NCI-H226 (cell line): ENCODE data around the gene LPP.

Experiments used
- DNase-seq: peaks from one replicate; pipeline ENCODE4 v3.0.0-alpha.2; 2015

Gene LPP

DNA sequence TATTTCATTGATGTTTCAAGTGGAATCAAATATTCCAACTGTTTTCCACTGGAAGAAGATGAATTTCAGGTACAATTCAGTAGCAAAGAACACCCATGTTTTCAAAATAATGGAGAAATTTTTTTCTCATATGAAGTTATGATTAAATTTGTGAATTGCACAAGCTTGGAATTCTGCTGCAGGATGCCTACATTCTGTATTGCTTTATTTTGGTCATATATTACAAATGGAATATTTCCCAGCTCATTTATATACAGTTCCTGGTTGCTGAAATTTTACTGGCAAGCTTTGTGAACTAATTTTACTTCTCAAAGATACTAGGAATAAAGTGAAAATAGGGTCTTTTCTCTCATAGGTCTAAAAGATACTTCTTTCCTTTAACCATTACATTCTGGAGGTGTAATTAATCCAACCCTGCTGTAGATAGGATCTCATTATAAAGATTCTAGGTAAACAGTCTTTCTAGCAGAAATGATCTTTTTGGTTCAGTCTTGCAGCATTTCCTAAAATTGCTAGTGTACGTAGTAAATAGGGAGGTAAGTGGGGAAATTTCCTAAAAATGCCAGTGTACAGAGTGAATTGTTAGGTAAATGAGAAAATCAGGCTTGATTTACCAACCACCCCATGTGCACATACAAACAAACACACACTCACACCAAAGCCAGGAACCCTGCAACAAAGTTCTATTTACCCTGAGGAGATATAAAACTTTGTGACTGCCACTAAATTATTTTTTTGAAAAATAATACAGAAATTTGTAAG lies 624.3 kb downstream of the LPP start:
- DNase-seq = no peak

DNA sequence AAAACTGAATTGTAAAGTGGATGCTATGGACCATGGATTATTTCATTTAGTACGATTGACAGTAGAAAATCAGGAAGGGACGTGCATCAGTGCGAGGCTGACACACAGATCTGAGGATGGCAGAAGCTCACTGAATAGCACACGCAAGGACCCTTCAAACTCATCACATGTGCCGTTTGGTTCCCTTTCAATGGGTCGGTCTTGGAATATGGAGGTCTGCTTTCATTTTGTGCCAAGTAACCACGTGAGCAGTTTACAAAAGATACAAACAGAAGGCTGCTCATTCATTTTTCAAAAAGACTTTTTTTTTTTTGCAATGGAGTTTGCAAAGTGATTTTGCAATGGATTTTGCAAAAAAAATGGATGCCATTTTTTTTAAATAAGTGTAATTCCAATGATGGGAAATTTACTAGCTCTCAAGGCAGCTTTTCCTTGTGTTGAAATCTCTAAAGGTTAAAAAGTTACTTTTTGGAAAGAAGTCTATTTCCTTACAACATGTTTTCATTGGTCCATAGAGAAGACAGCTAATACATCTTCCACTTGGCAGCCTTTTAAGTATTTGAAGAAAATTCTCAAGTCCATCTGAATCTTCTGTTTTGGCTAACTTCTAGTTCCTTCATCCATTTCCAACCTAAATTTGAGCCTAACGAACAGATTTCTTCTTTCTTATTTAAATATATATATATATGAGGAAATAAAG lies 625.5 kb downstream of the LPP start:
- DNase-seq = no peak

DNA sequence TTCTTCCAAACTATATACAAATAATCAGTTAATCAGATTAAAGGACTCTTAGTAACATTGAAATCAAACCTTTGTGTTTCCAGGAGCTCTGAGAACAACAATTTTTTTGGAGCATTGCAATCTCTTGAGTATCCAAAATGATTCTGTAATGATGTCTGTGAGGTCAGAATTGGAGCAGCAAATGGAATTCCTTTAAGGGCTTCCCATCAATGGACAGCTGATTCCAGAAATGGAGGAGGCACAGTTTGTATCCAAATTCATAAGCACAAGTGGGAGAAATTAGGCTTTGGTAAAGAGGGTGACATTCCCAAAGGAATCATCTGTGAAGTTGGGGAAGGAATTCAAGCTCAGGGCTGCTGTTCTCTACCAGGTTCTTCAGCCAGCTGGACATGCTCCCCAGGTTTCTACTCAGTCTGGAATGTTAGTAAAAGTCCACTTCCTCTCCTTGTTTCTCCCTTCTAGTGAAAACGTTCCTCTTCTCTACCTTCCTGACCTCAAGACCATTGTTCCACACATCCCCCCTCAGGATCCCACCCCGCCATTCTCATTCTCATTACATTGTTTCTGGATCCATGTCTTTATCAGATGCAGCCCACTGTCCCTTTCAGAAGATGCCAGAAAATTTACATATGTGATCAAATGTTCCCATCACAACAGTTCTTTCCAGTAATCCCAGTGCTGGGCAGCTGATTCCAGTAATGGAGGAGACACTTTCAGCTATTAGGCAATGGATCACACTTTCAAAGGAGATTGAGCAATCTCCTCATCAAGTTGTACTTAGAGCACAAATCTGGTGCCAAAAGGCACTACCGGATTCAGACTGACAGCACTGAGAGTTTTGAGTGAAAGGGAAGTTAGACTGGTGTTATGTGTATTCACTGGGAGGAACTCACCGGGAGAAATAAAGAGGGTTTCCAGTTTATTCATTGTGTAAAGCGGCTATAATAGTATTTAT lies 626.5 kb downstream of the LPP start:
- peak; percentile 54 for DNase-seq

DNA sequence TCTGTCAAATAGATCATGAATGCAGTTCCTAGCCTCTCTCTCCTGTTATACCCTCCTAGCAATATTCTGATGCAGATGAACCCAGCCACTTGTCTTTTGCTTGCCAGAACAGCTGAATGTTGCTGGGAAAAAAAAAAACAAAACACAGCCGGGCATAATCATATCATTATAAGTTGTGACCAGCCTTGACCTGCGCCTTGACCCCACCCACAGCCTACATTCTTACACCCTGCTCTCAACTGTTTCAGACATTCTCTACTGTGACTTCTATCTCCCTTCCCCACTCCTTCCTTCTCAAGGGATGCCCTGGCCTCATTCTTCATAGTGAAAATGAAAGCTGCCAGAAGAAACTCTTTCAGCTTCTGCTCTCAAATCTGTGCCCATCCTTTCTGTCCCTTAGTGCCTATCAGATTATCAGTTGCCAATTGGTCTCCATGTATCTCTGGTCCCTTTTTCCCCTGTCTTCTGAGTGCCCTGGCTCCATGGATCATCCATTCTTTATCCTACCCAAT lies 628.7 kb downstream of the LPP start:
- DNase-seq = no peak

DNA sequence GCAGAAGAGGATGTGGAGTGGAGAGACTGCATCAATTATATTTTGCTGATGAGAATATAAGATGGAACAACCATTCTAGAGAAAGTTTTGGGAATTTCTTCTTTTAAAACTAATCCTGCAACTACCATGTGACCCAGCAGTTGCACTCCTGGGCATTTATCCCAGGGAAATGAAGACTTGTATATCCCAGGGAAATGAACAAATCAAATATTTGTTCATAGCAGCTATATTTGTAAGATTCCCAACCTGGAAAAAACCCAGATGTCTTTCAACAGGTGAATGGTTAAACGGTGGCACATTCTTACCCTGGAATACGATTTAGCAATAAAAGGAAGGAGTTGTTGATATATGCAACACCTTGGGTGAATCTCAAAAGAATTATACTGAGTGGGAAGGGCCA lies 632.5 kb downstream of the LPP start:
- DNase-seq = no peak

DNA sequence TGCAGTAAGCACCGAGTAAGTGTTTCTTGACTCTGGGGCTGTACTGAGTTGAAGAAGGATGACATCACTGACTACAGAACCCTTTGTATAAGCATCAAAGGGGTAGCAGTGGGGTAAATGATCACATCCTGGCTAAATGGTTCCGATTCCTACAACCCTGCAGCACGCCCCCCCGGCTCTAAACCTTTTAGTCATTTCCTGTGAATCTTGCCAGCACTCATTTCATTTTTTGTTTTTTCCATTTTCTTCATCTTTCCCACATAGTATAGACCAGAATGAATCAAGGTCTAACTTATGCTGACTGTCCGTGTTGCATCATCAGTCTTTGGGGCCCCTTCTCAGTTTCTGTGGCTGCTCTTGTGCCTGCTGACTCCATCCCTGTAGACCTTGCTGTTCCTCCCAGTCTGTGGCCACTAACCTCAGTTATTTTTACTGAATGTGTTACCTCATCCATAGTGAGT lies 634.7 kb downstream of the LPP start:
- peak; percentile 84 for DNase-seq

DNA sequence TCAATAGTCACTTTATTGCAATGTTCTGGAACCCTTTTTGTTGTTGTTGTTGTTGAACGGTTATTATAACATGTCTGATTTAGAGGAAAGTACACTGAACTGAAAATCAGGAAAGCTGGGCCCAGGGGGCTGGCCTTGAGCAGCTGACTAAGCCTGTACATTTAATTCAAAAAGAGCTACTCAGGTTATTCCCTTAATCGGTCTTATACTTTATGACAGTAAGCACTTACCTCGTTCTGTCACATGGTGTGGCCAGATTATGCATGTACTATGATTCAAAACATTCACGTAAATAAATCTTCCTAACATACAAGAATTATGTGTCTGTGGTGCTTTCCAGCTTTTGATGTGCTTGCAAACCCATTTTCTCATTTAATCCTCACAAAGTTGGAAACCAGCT lies 635.3 kb downstream of the LPP start:
- no peak for DNase-seq

DNA sequence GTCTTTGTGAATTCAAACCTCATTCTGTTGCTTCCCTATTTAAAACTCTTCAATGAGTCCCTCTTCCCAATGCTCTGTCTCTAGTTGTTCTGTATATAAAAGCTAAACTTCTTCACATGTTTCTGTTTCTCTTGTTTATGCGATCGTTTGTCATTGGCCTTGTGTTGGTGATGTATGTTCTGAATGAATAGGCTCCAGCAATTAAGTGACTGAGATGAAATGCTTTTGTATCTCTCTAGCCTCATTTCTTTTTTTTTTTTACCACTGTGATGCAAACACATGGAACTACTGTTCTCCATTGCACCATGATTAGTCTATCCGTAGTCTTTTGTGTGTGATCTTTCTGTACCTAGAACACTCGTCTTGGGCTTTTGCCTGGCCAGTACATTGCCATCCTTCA lies 637.4 kb downstream of the LPP start:
- no peak for DNase-seq

DNA sequence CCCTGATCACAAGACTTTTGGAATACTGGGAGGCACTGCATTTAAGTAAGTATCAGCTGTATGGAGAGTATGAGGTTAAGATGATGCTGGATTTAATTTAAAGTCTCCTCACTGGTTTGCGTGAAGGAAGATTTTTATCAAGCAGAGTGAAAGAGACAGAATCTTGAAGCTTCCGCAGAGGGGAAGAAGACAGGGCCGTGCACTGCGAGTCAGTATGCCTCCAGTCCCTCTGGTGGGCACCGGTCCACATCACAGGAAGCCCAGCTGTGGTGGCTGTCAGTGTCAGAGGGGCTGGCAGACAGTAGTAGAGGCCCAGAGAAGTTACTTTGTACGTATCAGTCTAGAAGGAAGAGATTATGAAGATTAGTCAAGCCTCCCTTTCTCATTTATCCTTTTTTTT lies 638.8 kb downstream of the LPP start:
- no peak for DNase-seq

DNA sequence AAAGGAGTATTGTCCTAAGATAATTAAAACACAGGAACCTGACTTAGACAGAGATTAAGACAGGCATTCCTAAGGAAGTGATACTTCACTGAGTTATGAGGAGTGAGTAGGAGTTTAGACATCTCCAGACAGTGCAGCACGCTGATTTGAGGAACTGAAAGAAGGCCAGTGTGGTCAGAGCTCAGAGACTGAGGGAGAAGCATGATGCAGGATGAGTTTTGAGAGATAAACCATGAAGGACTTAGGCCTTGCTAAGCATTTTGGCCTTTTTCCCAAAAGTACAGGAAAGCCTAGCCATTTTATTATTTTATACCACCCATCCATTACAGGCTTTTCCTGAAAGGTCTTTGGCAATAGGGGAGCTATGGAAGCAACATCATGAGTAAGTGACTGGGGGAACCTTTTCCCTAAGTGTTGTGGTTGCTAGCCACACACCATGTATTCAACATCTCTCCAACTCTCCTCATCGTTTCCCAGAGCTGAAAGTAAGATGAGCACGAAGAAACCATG lies 642.2 kb downstream of the LPP start:
- peak; percentile 99 for DNase-seq

DNA sequence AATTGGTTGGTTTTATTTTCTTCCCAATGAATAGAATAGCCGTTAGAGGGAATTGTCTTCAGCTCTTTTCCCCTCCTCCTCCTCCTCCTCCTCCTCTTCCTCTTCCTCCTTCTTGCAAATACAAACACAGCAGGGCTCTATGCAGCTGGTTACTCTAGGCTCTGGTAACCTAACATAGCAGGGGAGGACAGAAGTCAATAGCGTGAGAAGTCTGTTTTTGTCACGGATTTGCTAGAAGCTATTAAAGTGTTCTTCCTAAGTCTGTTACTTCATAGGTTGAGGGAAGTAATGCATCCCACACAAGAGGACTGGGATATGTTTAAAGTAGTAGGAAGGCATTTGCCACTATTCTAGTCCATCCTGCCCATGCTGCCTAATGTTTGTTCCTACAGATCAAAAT lies 643.1 kb downstream of the LPP start:
- no peak for DNase-seq

DNA sequence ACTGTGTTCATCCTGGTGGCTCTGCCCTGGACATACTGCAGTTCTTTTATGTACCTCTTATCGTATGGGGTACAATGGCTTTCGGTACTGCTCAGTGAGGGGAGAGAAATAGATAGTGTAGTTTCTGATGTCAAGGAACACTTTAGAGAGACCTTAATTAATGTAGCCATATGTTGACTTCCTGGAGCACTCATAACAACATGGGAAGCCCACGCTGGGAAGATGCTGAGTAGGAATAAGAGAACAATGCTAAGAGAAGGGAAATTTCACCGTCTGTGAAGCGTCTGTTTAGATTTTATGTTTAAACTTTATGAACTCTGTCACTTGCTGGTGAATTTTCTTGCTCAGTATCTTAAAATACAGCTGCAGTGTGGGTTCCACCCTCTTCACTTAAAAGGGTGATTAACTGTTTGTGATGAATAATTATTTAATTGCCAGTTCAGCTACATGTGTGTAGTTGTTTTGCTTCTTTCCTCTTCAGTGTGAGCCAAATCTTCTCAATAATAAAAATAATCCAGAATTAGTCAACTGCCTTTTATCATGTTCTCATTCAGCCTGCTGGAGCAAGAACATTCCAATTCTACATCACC lies 644.7 kb downstream of the LPP start:
- no peak for DNase-seq

DNA sequence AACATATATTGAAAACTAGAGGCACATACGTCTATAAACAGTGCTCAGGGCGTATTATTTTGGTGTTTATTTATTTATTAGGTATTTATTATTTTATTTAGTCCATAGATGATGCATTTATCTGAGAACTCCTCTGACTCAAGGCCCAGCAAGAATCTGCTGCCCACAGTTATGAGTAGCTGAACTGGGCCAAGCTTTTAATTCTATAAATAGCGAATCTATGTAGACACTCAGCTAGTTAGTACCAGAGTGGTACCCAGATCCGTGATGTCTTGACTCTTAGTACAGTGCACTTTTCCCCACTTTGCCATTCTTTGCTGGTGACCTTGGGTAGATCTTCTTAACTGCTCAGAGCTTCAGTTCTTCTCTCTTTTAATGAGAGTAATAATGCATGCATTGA lies 647.4 kb downstream of the LPP start:
- no peak for DNase-seq

DNA sequence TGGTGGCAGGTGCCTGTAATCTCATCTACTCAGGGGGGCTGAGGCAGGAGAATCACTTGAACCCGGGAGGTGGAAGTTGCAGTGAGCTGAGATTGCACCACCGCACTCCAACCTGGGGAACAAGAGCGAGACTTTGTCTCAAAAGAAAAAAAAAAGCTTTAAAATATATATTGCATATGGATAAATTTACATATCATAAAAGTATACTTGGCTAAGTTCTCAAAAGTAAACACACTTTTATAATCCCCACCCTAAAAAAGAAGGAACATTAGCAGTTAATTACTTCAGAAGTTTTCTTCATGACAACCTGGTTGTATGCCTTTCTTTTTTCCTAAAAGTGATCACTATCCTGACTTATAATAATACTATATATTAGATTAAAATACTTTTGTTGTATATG lies 648.7 kb downstream of the LPP start:
- DNase-seq = no peak

DNA sequence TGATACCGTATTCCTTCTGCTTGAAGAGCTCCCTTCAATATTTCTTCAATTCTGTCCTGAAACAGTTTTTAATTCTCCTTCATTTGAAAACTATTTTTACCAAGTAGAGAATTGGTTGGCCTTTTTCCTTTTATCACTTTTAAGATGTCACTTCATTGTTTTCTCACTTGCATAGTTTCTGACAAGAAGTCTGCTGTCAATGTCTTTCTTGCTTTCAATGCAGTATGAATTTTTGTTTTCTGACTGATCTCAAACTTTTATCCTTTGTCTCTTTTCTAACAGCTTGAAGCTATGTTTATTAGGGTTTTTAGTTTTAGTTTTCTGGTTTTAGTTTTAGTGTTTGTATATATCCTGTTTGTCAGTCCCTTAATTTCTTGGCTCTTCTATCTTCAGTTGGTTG lies 653.0 kb downstream of the LPP start:
- peak; percentile 28 for DNase-seq

DNA sequence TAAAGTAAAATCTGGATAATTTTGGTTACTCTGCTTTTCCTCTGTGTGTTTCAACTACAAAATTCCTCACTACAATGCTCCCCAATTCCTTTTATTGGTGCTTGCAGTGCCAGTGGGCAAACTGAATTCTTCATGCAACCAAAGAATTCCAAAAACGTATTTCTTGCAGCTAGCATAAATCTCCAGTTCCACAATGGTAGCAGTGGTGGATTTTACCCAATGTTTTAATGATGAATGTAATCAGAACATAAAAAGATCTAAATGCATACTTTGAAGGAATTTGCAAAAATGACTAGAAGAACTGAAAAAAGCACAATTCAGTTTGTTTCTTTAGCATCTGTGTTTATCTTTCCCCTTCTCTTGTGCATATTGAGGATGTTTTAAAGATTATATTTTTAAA lies 658.2 kb downstream of the LPP start:
- DNase-seq = no peak

DNA sequence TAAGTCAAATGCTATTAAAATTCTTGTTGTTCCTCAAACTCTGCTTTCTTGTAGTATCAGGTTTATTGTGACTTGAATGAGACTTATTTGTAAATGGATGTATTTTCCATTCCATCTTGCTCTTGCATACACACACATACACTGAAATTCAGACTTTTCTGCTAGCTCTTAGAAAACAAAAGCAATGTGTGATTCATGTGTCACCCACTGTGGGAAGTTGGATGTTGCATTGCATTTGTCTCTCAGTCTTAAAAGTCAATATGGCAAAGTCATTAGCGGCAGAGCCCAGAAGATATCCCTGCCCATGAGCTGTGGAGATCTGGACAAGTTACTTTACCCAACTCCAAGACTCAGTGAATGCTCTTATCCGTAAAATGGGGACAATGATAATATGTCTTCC lies 660.6 kb downstream of the LPP start:
- DNase-seq = no peak

DNA sequence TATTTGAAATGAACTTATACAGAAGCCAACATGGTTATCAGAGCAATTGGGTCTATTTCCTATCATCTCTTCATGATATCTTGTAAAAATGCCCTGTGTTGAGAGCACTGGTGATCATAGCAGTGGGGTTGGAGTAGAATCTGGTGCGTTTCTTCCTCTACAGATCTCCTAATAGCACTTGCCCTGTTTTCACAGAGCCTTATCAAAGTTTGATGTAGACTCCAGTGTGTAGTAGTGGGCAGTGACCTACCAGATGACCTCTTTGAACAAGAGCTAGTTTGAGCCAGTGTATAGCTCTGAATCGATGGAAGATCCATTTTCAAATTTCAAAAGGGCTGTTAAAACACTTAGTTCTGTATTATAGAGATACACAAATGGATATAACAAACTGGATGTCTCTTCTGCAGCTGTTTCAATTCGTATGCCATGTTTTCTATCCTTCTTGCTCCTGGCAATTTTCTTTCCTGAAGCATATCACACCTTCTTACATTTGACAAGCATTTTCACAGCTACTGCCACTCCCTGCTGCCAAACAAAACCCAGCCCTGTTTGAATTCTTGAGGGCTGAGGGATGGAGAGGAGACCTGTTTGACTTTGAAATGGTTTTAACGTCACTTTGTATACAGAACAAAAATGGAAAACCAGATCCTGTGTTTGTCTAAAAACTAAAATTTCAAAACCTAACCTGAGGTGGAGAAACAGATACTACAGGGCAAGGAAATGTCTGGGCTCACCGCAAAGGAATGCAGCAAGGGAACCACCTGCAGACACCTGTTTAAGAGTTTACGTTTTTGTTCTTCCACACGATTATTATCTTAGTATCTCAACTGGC lies 663.4 kb downstream of the LPP start:
- no peak for DNase-seq

DNA sequence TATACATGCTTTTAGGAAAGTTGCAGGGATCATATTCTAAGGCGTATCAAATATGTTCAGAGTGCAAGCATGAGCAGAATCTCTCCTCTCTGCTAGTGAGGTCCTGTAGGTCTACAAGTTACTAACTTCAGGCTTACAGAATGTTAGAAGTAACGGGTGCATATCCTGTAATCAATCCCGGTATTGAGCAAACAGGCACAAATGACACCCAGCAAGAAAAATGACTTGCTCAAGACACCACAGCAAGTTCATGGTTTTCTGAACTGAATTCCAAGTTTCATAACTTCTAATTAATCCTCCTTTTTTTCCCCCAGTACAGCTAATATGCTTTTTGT lies 663.9 kb downstream of the LPP start:
- DNase-seq = no peak

DNA sequence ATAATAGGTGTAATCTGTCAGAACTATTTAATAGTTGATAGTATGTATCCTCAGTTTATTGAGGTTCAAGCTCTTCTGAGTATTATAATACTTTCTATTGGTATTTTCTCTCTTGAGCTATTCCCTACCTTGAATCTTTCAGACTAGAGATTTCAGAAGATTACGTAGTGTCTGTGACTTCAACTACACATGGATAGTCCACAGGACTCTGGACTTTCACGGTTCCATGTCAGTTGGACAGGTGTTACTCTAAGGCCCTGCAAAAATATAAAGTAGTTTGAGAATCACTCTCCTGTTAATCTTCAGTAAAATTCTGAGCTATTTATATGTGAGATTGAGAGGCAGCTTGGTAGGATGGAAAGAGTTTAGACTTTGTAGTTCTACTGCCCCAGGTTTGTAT lies 664.3 kb downstream of the LPP start:
- no peak for DNase-seq

DNA sequence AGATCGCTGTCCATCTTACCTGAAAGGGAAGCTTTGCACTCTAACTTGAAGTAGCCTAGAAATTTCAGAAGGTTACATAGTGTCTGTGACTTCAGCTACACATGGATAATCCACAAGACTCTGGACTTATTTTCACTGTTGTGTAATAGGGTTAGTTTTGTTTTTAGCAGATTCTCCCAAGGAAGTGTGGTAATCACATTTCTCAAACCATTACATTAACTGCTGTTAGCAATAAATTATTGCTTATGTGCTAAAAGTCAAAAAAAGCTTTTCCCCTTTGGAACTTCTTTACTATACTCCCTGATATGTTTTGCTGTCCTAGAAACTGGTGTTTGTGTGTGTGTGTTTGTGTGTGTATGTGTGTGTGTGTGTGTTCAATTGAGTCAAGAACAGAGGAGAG lies 666.0 kb downstream of the LPP start:
- DNase-seq = no peak

DNA sequence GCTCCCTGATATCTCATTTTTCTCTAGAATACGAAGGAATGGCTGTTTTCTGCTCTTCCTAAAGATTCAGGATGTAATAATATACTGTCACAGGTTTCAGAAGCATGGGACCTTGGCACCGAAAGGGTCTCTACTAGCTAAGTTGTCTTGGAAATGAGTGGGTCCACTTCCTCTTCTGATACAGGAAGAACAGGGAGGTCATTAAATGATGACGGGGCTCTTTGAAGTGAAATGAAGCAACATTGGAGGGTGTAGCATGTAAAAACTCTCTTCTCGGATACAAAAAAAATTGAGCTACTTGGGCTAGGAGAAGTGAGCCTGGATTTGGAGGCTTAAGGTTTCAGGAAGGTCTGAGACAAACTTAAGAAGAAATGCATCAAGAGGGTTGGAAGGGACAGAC lies 668.0 kb downstream of the LPP start:
- DNase-seq = no peak
